ENCODE measurements around the gene CD6.

DNA sequence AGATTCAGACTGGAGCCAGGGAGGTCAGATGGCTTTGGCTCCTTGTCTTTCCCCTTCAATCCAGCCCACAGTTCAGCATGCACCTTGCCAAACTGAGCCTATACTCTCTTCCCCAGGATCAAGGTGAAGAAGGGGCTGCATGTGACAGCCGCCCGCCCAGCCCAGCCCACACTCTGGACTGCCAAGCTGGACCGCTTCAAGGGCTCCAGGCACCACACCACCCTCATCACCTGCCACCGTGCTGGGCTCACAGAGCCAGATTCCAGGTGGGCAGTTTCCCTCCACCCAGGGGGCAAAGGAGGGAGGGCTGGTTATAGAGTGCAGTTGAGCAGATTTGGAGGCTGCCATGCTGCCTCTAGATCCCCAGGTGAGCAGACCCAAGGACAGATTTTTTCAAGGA lies 41.1 kb upstream of the CD6 start:
- TF ChIP-seq, protein P1, sequence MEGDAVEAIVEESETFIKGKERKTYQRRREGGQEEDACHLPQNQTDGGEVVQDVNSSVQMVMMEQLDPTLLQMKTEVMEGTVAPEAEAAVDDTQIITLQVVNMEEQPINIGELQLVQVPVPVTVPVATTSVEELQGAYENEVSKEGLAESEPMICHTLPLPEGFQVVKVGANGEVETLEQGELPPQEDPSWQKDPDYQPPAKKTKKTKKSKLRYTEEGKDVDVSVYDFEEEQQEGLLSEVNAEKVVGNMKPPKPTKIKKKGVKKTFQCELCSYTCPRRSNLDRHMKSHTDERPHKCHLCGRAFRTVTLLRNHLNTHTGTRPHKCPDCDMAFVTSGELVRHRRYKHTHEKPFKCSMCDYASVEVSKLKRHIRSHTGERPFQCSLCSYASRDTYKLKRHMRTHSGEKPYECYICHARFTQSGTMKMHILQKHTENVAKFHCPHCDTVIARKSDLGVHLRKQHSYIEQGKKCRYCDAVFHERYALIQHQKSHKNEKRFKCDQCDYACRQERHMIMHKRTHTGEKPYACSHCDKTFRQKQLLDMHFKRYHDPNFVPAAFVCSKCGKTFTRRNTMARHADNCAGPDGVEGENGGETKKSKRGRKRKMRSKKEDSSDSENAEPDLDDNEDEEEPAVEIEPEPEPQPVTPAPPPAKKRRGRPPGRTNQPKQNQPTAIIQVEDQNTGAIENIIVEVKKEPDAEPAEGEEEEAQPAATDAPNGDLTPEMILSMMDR (IDR thresholded peaks at IDR 0.05; ENCODE audit: insufficient read depth, low read length): no peak
- TF ChIP-seq POLR2AphosphoS5 (IDR thresholded peaks at IDR 0.05; ENCODE audit: low read depth) (no peak), GABPA (IDR thresholded peaks at IDR 0.05; ENCODE audit: low read depth) (no peak), SPI1 (IDR thresholded peaks at IDR 0.05; ENCODE audit: borderline replicate concordance, low read depth) (no peak)
- TF ChIP-seq, protein P2, sequence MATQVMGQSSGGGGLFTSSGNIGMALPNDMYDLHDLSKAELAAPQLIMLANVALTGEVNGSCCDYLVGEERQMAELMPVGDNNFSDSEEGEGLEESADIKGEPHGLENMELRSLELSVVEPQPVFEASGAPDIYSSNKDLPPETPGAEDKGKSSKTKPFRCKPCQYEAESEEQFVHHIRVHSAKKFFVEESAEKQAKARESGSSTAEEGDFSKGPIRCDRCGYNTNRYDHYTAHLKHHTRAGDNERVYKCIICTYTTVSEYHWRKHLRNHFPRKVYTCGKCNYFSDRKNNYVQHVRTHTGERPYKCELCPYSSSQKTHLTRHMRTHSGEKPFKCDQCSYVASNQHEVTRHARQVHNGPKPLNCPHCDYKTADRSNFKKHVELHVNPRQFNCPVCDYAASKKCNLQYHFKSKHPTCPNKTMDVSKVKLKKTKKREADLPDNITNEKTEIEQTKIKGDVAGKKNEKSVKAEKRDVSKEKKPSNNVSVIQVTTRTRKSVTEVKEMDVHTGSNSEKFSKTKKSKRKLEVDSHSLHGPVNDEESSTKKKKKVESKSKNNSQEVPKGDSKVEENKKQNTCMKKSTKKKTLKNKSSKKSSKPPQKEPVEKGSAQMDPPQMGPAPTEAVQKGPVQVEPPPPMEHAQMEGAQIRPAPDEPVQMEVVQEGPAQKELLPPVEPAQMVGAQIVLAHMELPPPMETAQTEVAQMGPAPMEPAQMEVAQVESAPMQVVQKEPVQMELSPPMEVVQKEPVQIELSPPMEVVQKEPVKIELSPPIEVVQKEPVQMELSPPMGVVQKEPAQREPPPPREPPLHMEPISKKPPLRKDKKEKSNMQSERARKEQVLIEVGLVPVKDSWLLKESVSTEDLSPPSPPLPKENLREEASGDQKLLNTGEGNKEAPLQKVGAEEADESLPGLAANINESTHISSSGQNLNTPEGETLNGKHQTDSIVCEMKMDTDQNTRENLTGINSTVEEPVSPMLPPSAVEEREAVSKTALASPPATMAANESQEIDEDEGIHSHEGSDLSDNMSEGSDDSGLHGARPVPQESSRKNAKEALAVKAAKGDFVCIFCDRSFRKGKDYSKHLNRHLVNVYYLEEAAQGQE (IDR thresholded peaks at IDR 0.05; ENCODE audit: insufficient replicate concordance, low read depth): no peak

Measured in HL-60 (cell line).